Measurements from ENCODE around the gene GYG1.
A peak's percentile ranks its signal among the peaks of the same experiment; 100 is the strongest.

Gene GYG1

GRCh38 chr3:148992027-148992634 lies 791 bp downstream of the GYG1 start:
- H3K27ac Mint-ChIP-seq: peak overlapping the region; percentile 32 to 71 (median 52)
- H3K36me3 Mint-ChIP-seq (ENCODE audit: low read depth): peaks cover 11% of the 10 kb centered on the region
- H3K9me3 Mint-ChIP-seq: no peaks in the 10 kb centered on the region
- TF ChIP-seq CTCF (IDR thresholded peaks at IDR 0.05; ENCODE audit: unreplicated experiment in 3 of 3): no peak
- H3K27me3 Mint-ChIP-seq (ENCODE audit: low read depth): peaks cover 7% of the 10 kb centered on the region
- H3K4me1 Mint-ChIP-seq: peaks cover 35% of the 10 kb centered on the region
- H3K4me3 Mint-ChIP-seq: peak overlapping the region; percentile 82 to 90 (median 84)

- no peak for TF ChIP-seq CTCF (IDR thresholded peaks at IDR 0.05; ENCODE audit: unreplicated experiment in 3 of 3)
- peak overlapping the region; percentile 32 to 71 (median 52) for H3K27ac Mint-ChIP-seq
- H3K4me3 Mint-ChIP-seq: peak overlapping the region; percentile 82 to 90 (median 84)
- no peaks in the 10 kb centered on the region for H3K9me3 Mint-ChIP-seq
- H3K4me1 Mint-ChIP-seq: peaks cover 38% of the 10 kb centered on the region
- peaks cover 12% of the 10 kb centered on the region for H3K36me3 Mint-ChIP-seq (ENCODE audit: low read depth)
- peaks cover 7% of the 10 kb centered on the region for H3K27me3 Mint-ChIP-seq (ENCODE audit: low read depth)
Measured at GRCh38 chr3:148992635-148993255, 1.4 kb downstream of the GYG1 start.

GRCh38 chr3:148997623-148998022 lies 6.3 kb downstream of the GYG1 start:
- Mint-ChIP-seq H3K27ac (no peak overlapping the region), H3K27me3 (ENCODE audit: low read depth) (peaks cover under 1% of the 10 kb centered on the region), H3K9me3 (no peaks in the 10 kb centered on the region), H3K4me3 (no peak overlapping the region), H3K36me3 (ENCODE audit: low read depth) (peaks cover 12% of the 10 kb centered on the region), H3K4me1 (peaks cover 42% of the 10 kb centered on the region)
- no peak for TF ChIP-seq CTCF (IDR thresholded peaks at IDR 0.05; ENCODE audit: unreplicated experiment in 3 of 3)

GRCh38 chr3:148998297-148998696 lies 7.0 kb downstream of the GYG1 start:
- H3K27me3 Mint-ChIP-seq (ENCODE audit: low read depth): no peaks in the 10 kb centered on the region
- peaks cover 12% of the 10 kb centered on the region for H3K36me3 Mint-ChIP-seq (ENCODE audit: low read depth)
- H3K4me3 Mint-ChIP-seq: no peak overlapping the region
- peak overlapping the region in 1 of 3 experiments; percentile 32 for H3K27ac Mint-ChIP-seq
- no peaks in the 10 kb centered on the region for H3K9me3 Mint-ChIP-seq
- peaks cover 37% of the 10 kb centered on the region for H3K4me1 Mint-ChIP-seq
- TF ChIP-seq CTCF (IDR thresholded peaks at IDR 0.05; ENCODE audit: unreplicated experiment in 3 of 3): no peak

- no peak for TF ChIP-seq CTCF (IDR thresholded peaks at IDR 0.05; ENCODE audit: unreplicated experiment in 3 of 3)
- Mint-ChIP-seq H3K27me3 (ENCODE audit: low read depth) (no peaks in the 10 kb centered on the region), H3K9me3 (no peaks in the 10 kb centered on the region), H3K4me3 (no peak overlapping the region), H3K4me1 (peaks cover 32% of the 10 kb centered on the region), H3K27ac (peak overlapping the region in 1 of 3 experiments; percentile 32), H3K36me3 (ENCODE audit: low read depth) (peaks cover 12% of the 10 kb centered on the region)
Measured at GRCh38 chr3:148998715-148999423, 7.5 kb downstream of the GYG1 start.
